ENCODE measurements around the gene CCNYL1. TPM values are rescaled to one million over a fixed set of nuclear protein-coding genes. Genes with fewer than 3 reads are reported as not detected.

Gene CCNYL1
- total RNA-seq, 1 experiment from 2014 or later = 40.7 TPM

GRCh38 chr2:207704078-207704477 is 7.4 kb upstream of the CCNYL1 start:
- intact Hi-C loops (cut with micrococcal nuclease; ENCODE audit: unreplicated experiment) = no loop called here
- H3K27me3 ChIP-seq (replicated peaks; ENCODE audit: control insufficient read depth, insufficient read depth, low read length) = no peaks in the 10 kb centered on the region

DNA sequence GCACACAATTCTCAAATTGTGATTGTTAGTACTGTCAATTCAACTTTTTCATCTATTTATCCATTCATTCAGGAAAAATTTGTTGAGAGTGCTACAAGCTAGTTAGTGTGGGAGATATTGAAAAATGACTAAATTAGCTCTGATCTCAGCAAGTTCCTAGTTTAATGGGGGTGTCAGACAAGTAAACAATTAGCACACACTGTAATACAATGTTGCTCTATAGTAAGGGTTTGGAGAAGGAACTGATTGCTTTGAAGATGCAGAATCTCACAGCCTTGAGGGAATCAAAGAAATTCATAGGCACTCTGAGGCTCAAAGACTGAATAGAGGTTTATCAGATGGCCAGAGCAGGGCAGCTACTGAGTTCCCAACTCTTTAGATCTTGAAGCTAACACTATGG is 6.8 kb upstream of the CCNYL1 start:
- H3K27me3 Mint-ChIP-seq (ENCODE audit: insufficient read depth, unreplicated experiment) = no peaks in the 10 kb centered on the region
- TF ChIP-seq CTCF (IDR thresholded peaks at IDR 0.05; ENCODE audit: insufficient read depth in 1 of 2, low read depth in 1 of 2, low read length in 1 of 2, severe bottlenecking in 1 of 2, unreplicated experiment in 1 of 2) = no peak
- no TSS peak for BruUV-seq (replicated peaks)
- no peaks in the 10 kb centered on the region for H3K9me3 Mint-ChIP-seq (ENCODE audit: unreplicated experiment)
- peaks cover 23% of the 10 kb centered on the region for H3K4me1 ChIP-seq
- H3K4me3 Mint-ChIP-seq (ENCODE audit: unreplicated experiment) = no peak overlapping the region
- H3K36me3 Mint-ChIP-seq (ENCODE audit: insufficient read depth, unreplicated experiment) = no peaks in the 10 kb centered on the region
- H3K9me3 ChIP-seq = no peaks in the 10 kb centered on the region
- ChIA-PET POLR2A (interaction anchor here (0.6 to 0.9 kb wide), 2 partner anchors 175 to 190 kb away, joined by 4 to 6 read pairs; partner anchors contain the start of gene CREB1), CTCF (interaction anchor here (0.6 kb wide), 1 partner anchor 12 kb away, joined by 3 read pairs; no protein-coding TSS in a partner anchor)
- DNase-seq = no peak
- no peaks in the 10 kb centered on the region for H3K36me3 ChIP-seq (ENCODE audit: control insufficient read depth, insufficient read depth, low read length)
- intact Hi-C loops (cut with micrococcal nuclease; ENCODE audit: unreplicated experiment) = no loop called here
- H3K4me3 ChIP-seq (ENCODE audit: low read depth, low read length) = no peak overlapping the region
- H3K4me1 Mint-ChIP-seq (ENCODE audit: low read depth, unreplicated experiment) = peaks cover 11% of the 10 kb centered on the region
- no peak overlapping the region for H3K27ac Mint-ChIP-seq (ENCODE audit: unreplicated experiment)
- no peaks in the 10 kb centered on the region for H3K27me3 ChIP-seq (replicated peaks; ENCODE audit: control insufficient read depth, insufficient read depth, low read length)

More at GRCh38 chr2:207704078-207704477, 7.4 kb upstream of the CCNYL1 start:
- no peak overlapping the region for H3K27ac Mint-ChIP-seq (ENCODE audit: unreplicated experiment)
- no peaks in the 10 kb centered on the region for H3K36me3 ChIP-seq (ENCODE audit: control insufficient read depth, insufficient read depth, low read length)
- POLR2A ChIA-PET = no interaction called here
- H3K4me1 ChIP-seq = peaks cover 21% of the 10 kb centered on the region
- no peaks in the 10 kb centered on the region for H3K27me3 Mint-ChIP-seq (ENCODE audit: insufficient read depth, unreplicated experiment)
- TF ChIP-seq CTCF (IDR thresholded peaks at IDR 0.05; ENCODE audit: insufficient read depth in 1 of 2, low read depth in 1 of 2, low read length in 1 of 2, severe bottlenecking in 1 of 2, unreplicated experiment in 1 of 2) = no peak
- H3K4me3 Mint-ChIP-seq (ENCODE audit: unreplicated experiment) = no peak overlapping the region
- DNase-seq = no peak
- no peaks in the 10 kb centered on the region for H3K9me3 Mint-ChIP-seq (ENCODE audit: unreplicated experiment)
- BruUV-seq (replicated peaks) = no TSS peak
- peaks cover 6% of the 10 kb centered on the region for H3K4me1 Mint-ChIP-seq (ENCODE audit: low read depth, unreplicated experiment)
- no peaks in the 10 kb centered on the region for H3K9me3 ChIP-seq
- no peaks in the 10 kb centered on the region for H3K36me3 Mint-ChIP-seq (ENCODE audit: insufficient read depth, unreplicated experiment)
- no peak overlapping the region for H3K4me3 ChIP-seq (ENCODE audit: low read depth, low read length)
- CTCF ChIA-PET = no interaction called here

GRCh38 chr2:207706936-207707860 is 4.2 kb upstream of the CCNYL1 start:
- peak in 1 of 2 experiments; percentile 17 for TF ChIP-seq CTCF (IDR thresholded peaks at IDR 0.05; ENCODE audit: insufficient read depth in 1 of 2, low read depth in 1 of 2, low read length in 1 of 2, severe bottlenecking in 1 of 2, unreplicated experiment in 1 of 2)
- no peaks in the 10 kb centered on the region for H3K27me3 Mint-ChIP-seq (ENCODE audit: insufficient read depth, unreplicated experiment)
- H3K4me3 ChIP-seq (ENCODE audit: low read depth, low read length) = no peak overlapping the region
- peaks cover 12% of the 10 kb centered on the region for H3K4me1 Mint-ChIP-seq (ENCODE audit: low read depth, unreplicated experiment)
- no peak for DNase-seq
- peaks cover 17% of the 10 kb centered on the region for H3K36me3 Mint-ChIP-seq (ENCODE audit: insufficient read depth, unreplicated experiment)
- no peaks in the 10 kb centered on the region for H3K36me3 ChIP-seq (ENCODE audit: control insufficient read depth, insufficient read depth, low read length)
- intact Hi-C loops (cut with micrococcal nuclease; ENCODE audit: unreplicated experiment) = no loop called here
- H3K9me3 Mint-ChIP-seq (ENCODE audit: unreplicated experiment) = no peaks in the 10 kb centered on the region
- no peaks in the 10 kb centered on the region for H3K9me3 ChIP-seq
- POLR2A ChIA-PET = no interaction called here
- H3K27me3 ChIP-seq (replicated peaks; ENCODE audit: control insufficient read depth, insufficient read depth, low read length) = no peaks in the 10 kb centered on the region
- no TSS peak for BruUV-seq (replicated peaks)
- H3K4me1 ChIP-seq = peaks cover 24% of the 10 kb centered on the region
- CTCF ChIA-PET = no interaction called here
- no peak overlapping the region for H3K27ac Mint-ChIP-seq (ENCODE audit: unreplicated experiment)
- no peak overlapping the region for H3K4me3 Mint-ChIP-seq (ENCODE audit: unreplicated experiment)

Measured in Caco-2 (cell line).